Gastrocnemius medialis (tissue), 4 donors: ENCODE results near the gene TTC3.

Experiments used
- CTCF ChIP-seq, 5 experiments: fragments of 450-650 bp in 3 of 5; fragments of 200-600 bp in 2 of 5; sonication (generic) in 2 of 5; IDR thresholded peaks in 4 of 5; conservative IDR thresholded peaks in 1 of 5; 1 replicate in 4 of 5; 2 replicates in 1 of 5; pipeline ENCODE4 v1.5.1; 2016 to 2019; ENCODE audit warnings: antibody characterized with exemption in 5 of 5, mild to moderate bottlenecking in 3 of 5, moderate library complexity in 3 of 5
- POLR2A ChIP-seq, 2 donors: fragments of 450-650 bp; IDR thresholded peaks; one replicate each; pipeline ENCODE4 v1.6.1; 2017; ENCODE audit warnings: antibody characterized with exemption in 2 of 2, mild to moderate bottlenecking in 2 of 2, moderate library complexity in 2 of 2

GRCh38 chr21:37208056-37208721 is 135.1 kb downstream of the TTC3 start:
- no peak for TF ChIP-seq CTCF (IDR thresholded peaks at IDR 0.05 in 4 of 5, conservative IDR thresholded peaks at IDR 0.05 in 1 of 5)
- TF ChIP-seq POLR2A (IDR thresholded peaks at IDR 0.05): no peak
